Measurements from ENCODE around the gene SCUBE1. TPM values are rescaled to one million over a fixed set of nuclear protein-coding genes. Genes with fewer than 3 reads are reported as not detected.

Gene SCUBE1
- total and polyA plus RNA-seq, 3 donors from 2014 or later: 11.0 to 28.9 (median 23.5) TPM

DNA sequence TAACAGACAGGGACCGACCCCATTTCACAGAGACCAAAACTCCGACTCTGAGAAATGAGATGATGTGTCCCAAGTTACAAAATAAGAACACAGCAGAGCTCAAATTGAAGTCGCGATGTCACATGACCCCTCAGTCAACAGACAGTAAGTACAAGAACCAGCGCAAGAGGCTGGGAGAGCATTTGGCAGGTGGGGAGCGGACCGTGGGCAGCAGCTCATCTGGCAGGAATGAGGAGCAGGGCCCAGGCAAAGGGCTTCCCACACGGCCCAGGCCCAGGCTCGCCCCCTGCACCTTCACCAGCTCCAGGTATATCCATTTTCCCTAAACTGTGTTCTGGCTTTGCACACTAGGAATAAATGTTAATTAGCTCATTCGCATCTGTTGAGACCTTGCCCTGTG lies 34.3 kb downstream of the SCUBE1 start:
- 90 to 94% methylated on average over 10 of the region's 10 CpGs for WGBS, 2 donors
- peaks cover 18% of the 10 kb centered on the region for H3K4me1 ChIP-seq
- H3K36me3 ChIP-seq (ENCODE audit: low read depth, missing control alignments): no peaks in the 10 kb centered on the region
- TF ChIP-seq, protein P1, sequence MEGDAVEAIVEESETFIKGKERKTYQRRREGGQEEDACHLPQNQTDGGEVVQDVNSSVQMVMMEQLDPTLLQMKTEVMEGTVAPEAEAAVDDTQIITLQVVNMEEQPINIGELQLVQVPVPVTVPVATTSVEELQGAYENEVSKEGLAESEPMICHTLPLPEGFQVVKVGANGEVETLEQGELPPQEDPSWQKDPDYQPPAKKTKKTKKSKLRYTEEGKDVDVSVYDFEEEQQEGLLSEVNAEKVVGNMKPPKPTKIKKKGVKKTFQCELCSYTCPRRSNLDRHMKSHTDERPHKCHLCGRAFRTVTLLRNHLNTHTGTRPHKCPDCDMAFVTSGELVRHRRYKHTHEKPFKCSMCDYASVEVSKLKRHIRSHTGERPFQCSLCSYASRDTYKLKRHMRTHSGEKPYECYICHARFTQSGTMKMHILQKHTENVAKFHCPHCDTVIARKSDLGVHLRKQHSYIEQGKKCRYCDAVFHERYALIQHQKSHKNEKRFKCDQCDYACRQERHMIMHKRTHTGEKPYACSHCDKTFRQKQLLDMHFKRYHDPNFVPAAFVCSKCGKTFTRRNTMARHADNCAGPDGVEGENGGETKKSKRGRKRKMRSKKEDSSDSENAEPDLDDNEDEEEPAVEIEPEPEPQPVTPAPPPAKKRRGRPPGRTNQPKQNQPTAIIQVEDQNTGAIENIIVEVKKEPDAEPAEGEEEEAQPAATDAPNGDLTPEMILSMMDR (IDR thresholded peaks at IDR 0.05): no peak
- no peak for TF ChIP-seq POLR2A (IDR thresholded peaks at IDR 0.05)
- no peak overlapping the region for H3K27ac ChIP-seq
- no peak overlapping the region for H3K4me3 ChIP-seq
- no peaks in the 10 kb centered on the region for H3K9me3 ChIP-seq
- H3K27me3 ChIP-seq: no peaks in the 10 kb centered on the region
- intact Hi-C loops (cut with DNase I; ENCODE audit: low total_unique reads): no loop called here
- DNase-seq: no peak

DNA sequence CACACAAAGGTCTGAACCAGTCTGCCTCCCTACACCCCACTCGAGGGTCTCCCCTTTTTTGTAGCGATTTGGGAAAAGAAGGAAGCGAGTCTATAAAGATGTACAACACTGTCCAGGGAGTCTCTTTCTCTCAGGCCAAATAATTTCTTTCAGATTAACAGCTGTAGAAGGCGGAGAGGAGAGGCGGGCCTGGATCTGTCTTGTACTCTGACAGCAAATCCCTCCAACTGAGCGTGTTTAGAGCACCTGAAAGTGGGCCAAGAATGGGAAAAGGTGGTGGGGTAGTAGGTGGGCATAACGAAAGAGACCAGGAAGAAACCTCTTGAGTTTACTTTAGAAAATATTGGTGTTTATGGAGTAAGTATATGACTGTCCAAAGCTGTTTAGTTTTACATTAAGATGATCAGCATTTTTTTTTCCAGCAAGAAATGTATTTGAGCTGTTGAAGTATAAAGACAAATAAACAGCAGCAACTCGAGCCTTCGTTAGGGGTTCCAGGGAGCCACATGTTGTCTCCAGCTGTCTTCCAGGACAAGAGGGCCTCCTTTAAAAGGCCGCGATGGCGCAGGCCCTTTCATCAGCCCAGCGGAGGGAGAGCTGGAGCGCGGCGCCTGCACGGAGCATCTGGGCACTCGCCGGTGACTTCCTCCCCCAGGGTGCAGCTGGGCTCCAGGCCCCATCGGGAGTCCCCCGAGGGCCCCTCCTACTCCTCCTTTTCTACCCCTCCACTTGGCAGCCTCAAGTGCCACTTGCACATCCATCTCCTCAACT lies 34.9 kb downstream of the SCUBE1 start:
- no peaks in the 10 kb centered on the region for H3K36me3 ChIP-seq (ENCODE audit: low read depth, missing control alignments)
- peaks cover 18% of the 10 kb centered on the region for H3K4me1 ChIP-seq
- H3K27ac ChIP-seq: no peak overlapping the region
- 70 to 75% methylated on average over 21 of the region's 21 CpGs for WGBS, 2 donors
- no peak overlapping the region for H3K4me3 ChIP-seq
- intact Hi-C loops (cut with DNase I; ENCODE audit: low total_unique reads): no loop called here
- TF ChIP-seq, protein P1 (IDR thresholded peaks at IDR 0.05): no peak
- no peak for TF ChIP-seq POLR2A (IDR thresholded peaks at IDR 0.05)
- H3K9me3 ChIP-seq: no peaks in the 10 kb centered on the region
- H3K27me3 ChIP-seq: no peaks in the 10 kb centered on the region
- no peak for DNase-seq

DNA sequence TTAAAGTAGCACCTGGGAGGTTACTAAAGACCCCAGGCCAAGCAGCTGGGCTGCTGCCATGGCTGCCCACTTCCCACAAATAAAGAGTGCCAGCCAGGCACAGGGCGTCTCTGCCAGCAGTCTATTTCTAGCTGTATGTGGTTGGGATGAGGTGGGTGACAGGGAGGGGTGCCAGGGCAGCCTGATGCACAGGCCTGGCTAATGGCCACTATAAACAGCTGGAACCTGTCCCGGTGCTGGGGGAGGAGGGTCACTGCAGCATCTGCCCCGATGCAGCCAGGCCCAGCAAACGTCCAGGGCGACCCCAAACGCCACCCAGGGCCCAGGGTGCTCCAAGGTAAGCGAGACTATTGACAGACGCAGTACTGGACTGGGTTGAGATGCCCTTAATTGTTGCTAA lies 37.4 kb downstream of the SCUBE1 start:
- Histone ChIP-seq H3K4me3 (no peak overlapping the region), H3K4me1 (peaks cover 41% of the 10 kb centered on the region), H3K36me3 (ENCODE audit: low read depth, missing control alignments) (no peaks in the 10 kb centered on the region), H3K9me3 (no peaks in the 10 kb centered on the region), H3K27ac (no peak overlapping the region), H3K27me3 (no peaks in the 10 kb centered on the region)
- intact Hi-C loops (cut with DNase I; ENCODE audit: low total_unique reads): no loop called here
- no peak for DNase-seq
- 60 to 90% methylated on average over 2 to 8 of the region's 8 CpGs for WGBS, 2 donors
- TF ChIP-seq, protein P1 (IDR thresholded peaks at IDR 0.05): no peak
- no peak for TF ChIP-seq POLR2A (IDR thresholded peaks at IDR 0.05)

DNA sequence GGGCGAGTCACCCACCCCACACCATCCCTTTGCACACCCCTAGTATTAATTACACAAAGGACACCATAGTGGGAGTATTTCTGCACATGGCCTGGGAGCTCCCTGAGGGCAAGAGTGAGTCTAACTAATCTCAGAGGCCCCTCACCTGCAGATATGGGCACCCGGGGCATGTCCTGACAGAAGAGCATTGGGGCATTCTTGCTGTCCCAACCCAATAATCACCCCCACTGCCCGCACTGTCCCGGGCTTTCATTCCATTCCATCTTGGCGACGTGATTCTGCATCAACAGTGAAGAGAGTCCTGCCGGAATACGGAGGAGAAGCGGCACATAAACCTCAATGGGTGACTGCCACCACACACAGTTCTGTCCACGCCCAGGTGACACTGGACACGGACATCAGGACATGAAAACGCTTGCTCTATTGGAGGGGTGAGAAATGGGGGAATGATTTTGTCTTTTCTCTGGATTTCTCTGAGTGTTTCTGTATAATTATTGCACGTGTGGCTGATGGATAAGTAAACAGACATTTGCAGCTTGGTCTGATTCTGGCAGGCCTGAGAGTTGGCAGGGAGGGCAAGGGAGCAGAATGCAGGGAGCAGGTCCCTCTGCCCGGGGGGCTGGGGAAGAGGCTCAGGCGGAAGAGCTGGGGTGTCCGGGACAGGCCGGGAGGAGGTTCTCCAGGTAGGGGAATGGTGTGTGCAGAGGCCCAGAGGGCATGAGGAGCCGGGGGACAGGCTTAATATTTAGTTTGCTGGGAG lies 38.2 kb downstream of the SCUBE1 start:
- no peak for DNase-seq
- intact Hi-C loops (cut with DNase I; ENCODE audit: low total_unique reads): no loop called here
- Histone ChIP-seq H3K36me3 (ENCODE audit: low read depth, missing control alignments) (no peaks in the 10 kb centered on the region), H3K4me1 (peaks cover 47% of the 10 kb centered on the region), H3K27me3 (no peaks in the 10 kb centered on the region), H3K4me3 (no peak overlapping the region), H3K27ac (no peak overlapping the region), H3K9me3 (no peaks in the 10 kb centered on the region)
- TF ChIP-seq, protein P1 (IDR thresholded peaks at IDR 0.05): no peak
- TF ChIP-seq POLR2A (IDR thresholded peaks at IDR 0.05): no peak
- 91 to 94% methylated on average over 17 of the region's 18 CpGs for WGBS, 2 donors
